GM23338 (cell line): ENCODE results near the gene CHRDL1. TPM values are rescaled to one million over a fixed set of nuclear protein-coding genes. Genes with fewer than 3 reads are reported as not detected.

Experiments used
- ATAC-seq: fragments of 200-7000 bp; cut with Tn5 transposase; 3 replicates; pipeline ENCODE4 v1.9.1; 2020
- DNase-seq: peaks from one replicate; pipeline ENCODE4 v3.0.0-alpha.2; 2015; ENCODE audit warnings: low spot score
- H2AFZ ChIP-seq: fragments of 200-600 bp; sonication (generic); 2 replicates; pipeline ENCODE4 v1.8.0; 2016; ENCODE audit warnings: antibody characterized with exemption, mild to moderate bottlenecking, moderate library complexity
- H3F3A ChIP-seq: fragments of 200-600 bp; sonication (generic); replicated peaks from 2 replicates; pipeline ENCODE4 v1.8.0; 2017; ENCODE audit warnings: antibody characterized with exemption, mixed run types, low read depth
- H3K27ac ChIP-seq: fragments of 200-600 bp; sonication (generic); 2 replicates; pipeline ENCODE4 v1.6.1; 2016; ENCODE audit warnings: low read depth
- H3K27me3 ChIP-seq: fragments of 200-600 bp; sonication (generic); 2 replicates; pipeline ENCODE4 v1.8.0; 2016; ENCODE audit warnings: mild to moderate bottlenecking, mixed run types, moderate library complexity; ENCODE audit not compliant: insufficient read depth
- H3K36me3 ChIP-seq: fragments of 200-600 bp; sonication (generic); 2 replicates; pipeline ENCODE4 v1.8.0; 2016; ENCODE audit warnings: mild to moderate bottlenecking; ENCODE audit not compliant: insufficient read depth
- H3K4me1 ChIP-seq: fragments of 200-600 bp; sonication (generic); 2 replicates; pipeline ENCODE4 v1.8.0; 2016; ENCODE audit warnings: mild to moderate bottlenecking, moderate library complexity; ENCODE audit not compliant: insufficient read depth
- H3K4me2 ChIP-seq: fragments of 200-600 bp; sonication (generic); 2 replicates; pipeline ENCODE4 v1.7.1; 2017; ENCODE audit warnings: mixed run types
- H3K4me3 ChIP-seq: fragments of 200-600 bp; sonication (generic); 2 replicates; pipeline ENCODE4 v1.6.1; 2016; ENCODE audit warnings: mixed run types
- H3K79me2 ChIP-seq: fragments of 200-600 bp; sonication (generic); replicated peaks from 2 replicates; pipeline ENCODE4 v1.8.0; 2017; ENCODE audit warnings: mild to moderate bottlenecking; ENCODE audit not compliant: insufficient read depth
- H3K9me2 ChIP-seq: fragments of 200-600 bp; sonication (generic); 2 replicates; pipeline ENCODE4 v1.8.0; 2017; ENCODE audit not compliant: insufficient read depth
- H4K20me1 ChIP-seq: fragments of 200-600 bp; sonication (generic); replicated peaks from 2 replicates; pipeline ENCODE4 v1.8.0; 2017; ENCODE audit warnings: mild to moderate bottlenecking; ENCODE audit not compliant: insufficient read depth
- H3K27ac Mint-ChIP-seq: 2 replicates; pipeline ENCODE4 v1.8.0; 2020; ENCODE audit warnings: inconsistent platforms, mild to moderate bottlenecking, moderate library complexity, mixed read lengths
- H3K27me3 Mint-ChIP-seq: 3 replicates; pipeline ENCODE4 v1.8.0; 2022; ENCODE audit warnings: low read depth, mild to moderate bottlenecking, moderate library complexity, mixed read lengths, inconsistent platforms; ENCODE audit not compliant: insufficient read depth, poor library complexity
- H3K36me3 Mint-ChIP-seq: 3 replicates; pipeline ENCODE4 v1.8.0; 2021; ENCODE audit warnings: low read depth, mild to moderate bottlenecking, inconsistent platforms, moderate library complexity, mixed read lengths
- H3K4me1 Mint-ChIP-seq: 3 replicates; pipeline ENCODE4 v1.8.0; 2020; ENCODE audit warnings: mild to moderate bottlenecking, inconsistent platforms, mixed read lengths
- H3K4me3 Mint-ChIP-seq: 3 replicates; pipeline ENCODE4 v1.8.0; 2021; ENCODE audit warnings: moderate library complexity, mild to moderate bottlenecking, inconsistent platforms, mixed read lengths
- H3K9me3 Mint-ChIP-seq: 3 replicates; pipeline ENCODE4 v1.8.0; 2020; ENCODE audit warnings: moderate library complexity, mild to moderate bottlenecking, inconsistent platforms, mixed read lengths
- CREB1 ChIP-seq: fragments of 250-450 bp; sonication (Bioruptor Pico); IDR thresholded peaks from 2 replicates; pipeline ENCODE4 v1.5.0; 2020; ENCODE audit warnings: low read depth, mild to moderate bottlenecking, moderate library complexity
- EZH2 ChIP-seq: fragments of 200-600 bp; sonication (generic); IDR thresholded peaks from one replicate; pipeline ENCODE4 v1.8.0; 2017; ENCODE audit warnings: antibody characterized with exemption, mild to moderate bottlenecking, low read depth; ENCODE audit not compliant: unreplicated experiment
- EZH2phosphoT487 ChIP-seq: fragments of 200-600 bp; sonication (generic); IDR thresholded peaks from one replicate; pipeline ENCODE4 v1.8.1; 2018; ENCODE audit warnings: antibody characterized with exemption; ENCODE audit not compliant: unreplicated experiment
- JUNB ChIP-seq: IDR thresholded peaks from one replicate; pipeline ENCODE4 v1.6.1; 2016; ENCODE audit warnings: antibody characterized with exemption; ENCODE audit not compliant: unreplicated experiment
- NANOG ChIP-seq: IDR thresholded peaks from 2 replicates; pipeline ENCODE4 v1.6.1; 2016; ENCODE audit warnings: antibody characterized with exemption, borderline replicate concordance
- POLR2AphosphoS5 ChIP-seq: IDR thresholded peaks from 2 replicates; pipeline ENCODE4 v1.6.1; 2016; ENCODE audit warnings: antibody characterized with exemption, low read depth
- STAT1 ChIP-seq: IDR thresholded peaks from one replicate; pipeline ENCODE4 v1.6.1; 2016; ENCODE audit warnings: antibody characterized with exemption; ENCODE audit not compliant: unreplicated experiment
- ZNF114 ChIP-seq: fragments of 250-450 bp; sonication (Bioruptor Pico); IDR thresholded peaks from 2 replicates; pipeline ENCODE4 v1.5.0; 2020; ENCODE audit warnings: mild to moderate bottlenecking, moderate library complexity
- ZNF331 ChIP-seq: fragments of 250-450 bp; sonication (Bioruptor Pico); IDR thresholded peaks from 2 replicates; pipeline ENCODE4 v1.5.0; 2020; ENCODE audit warnings: low read depth, mild to moderate bottlenecking, moderate library complexity
- polyA plus RNA-seq: library from polyadenylated mRNA; unstranded; fragments of >200 nt; fragmentation: Nextera tagmentation; extraction: Ambion mirVana; gene quantifications from 2 replicates; pipeline ENCODE4 v1.2.1, GENCODE V29; 2016
- total RNA-seq: library from RNA; depleted of rRNA; stranded (reverse); fragments of >200 nt; shearing (Covaris generic); gene quantifications from 2 replicates; pipeline ENCODE4 v1.2.3, GENCODE V29; 2014
- TF ChIP-seq, protein P1 (sequence below): IDR thresholded peaks from one replicate; pipeline ENCODE4 v1.6.1; 2018; ENCODE audit warnings: antibody characterized with exemption; ENCODE audit not compliant: unreplicated experiment
- TF ChIP-seq, protein P2 (sequence below): IDR thresholded peaks from 2 replicates; pipeline ENCODE4 v1.6.1; 2016; ENCODE audit warnings: antibody characterized with exemption
- TF ChIP-seq, protein P3 (sequence below): fragments of 250-450 bp; sonication (Bioruptor Pico); IDR thresholded peaks from 2 replicates; pipeline ENCODE4 v1.5.0; 2020; ENCODE audit warnings: mild to moderate bottlenecking, moderate library complexity

Gene CHRDL1
- total and polyA plus RNA-seq, 2 experiments from 2014 or later, result 3.6 to 9.8 TPM

DNA sequence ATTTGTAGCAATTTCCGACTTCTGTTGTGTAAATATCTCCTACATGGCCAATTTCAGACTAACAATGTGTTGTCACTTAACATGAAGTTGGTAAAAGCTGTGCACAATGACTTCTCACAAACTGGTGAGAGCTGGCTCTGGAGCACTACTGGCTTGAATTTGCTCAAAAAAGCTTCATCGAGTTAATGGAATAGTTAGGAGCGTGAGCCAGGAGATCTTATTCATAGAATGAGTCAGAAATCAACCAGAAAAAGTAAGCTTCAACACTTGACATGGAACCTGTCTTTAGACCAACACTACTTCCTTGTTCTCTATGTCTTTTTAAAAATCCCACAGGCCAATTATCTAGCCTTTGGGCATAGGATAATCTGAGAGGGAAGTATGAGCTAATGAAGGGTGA lies 7.9 kb upstream of the CHRDL1 start:
- Histone ChIP-seq H2AFZ (no peak overlapping the region), H3K27ac (no peak overlapping the region), H3K4me3 (no peak overlapping the region), H3K4me2 (no peak overlapping the region), H3K4me1 (no peaks in the 10 kb centered on the region), H3K36me3 (no peaks in the 10 kb centered on the region), H3K27me3 (no peaks in the 10 kb centered on the region), H3F3A (no peaks in the 10 kb centered on the region), H3K9me2 (no peaks in the 10 kb centered on the region), H4K20me1 (no peaks in the 10 kb centered on the region), H3K79me2 (no peaks in the 10 kb centered on the region)
- Mint-ChIP-seq H3K36me3 (no peaks in the 10 kb centered on the region), H3K4me1 (no peaks in the 10 kb centered on the region), H3K9me3 (no peaks in the 10 kb centered on the region), H3K27ac (no peak overlapping the region), H3K27me3 (peaks cover 2% of the 10 kb centered on the region), H3K4me3 (no peak overlapping the region)
- TF ChIP-seq, protein P1, sequence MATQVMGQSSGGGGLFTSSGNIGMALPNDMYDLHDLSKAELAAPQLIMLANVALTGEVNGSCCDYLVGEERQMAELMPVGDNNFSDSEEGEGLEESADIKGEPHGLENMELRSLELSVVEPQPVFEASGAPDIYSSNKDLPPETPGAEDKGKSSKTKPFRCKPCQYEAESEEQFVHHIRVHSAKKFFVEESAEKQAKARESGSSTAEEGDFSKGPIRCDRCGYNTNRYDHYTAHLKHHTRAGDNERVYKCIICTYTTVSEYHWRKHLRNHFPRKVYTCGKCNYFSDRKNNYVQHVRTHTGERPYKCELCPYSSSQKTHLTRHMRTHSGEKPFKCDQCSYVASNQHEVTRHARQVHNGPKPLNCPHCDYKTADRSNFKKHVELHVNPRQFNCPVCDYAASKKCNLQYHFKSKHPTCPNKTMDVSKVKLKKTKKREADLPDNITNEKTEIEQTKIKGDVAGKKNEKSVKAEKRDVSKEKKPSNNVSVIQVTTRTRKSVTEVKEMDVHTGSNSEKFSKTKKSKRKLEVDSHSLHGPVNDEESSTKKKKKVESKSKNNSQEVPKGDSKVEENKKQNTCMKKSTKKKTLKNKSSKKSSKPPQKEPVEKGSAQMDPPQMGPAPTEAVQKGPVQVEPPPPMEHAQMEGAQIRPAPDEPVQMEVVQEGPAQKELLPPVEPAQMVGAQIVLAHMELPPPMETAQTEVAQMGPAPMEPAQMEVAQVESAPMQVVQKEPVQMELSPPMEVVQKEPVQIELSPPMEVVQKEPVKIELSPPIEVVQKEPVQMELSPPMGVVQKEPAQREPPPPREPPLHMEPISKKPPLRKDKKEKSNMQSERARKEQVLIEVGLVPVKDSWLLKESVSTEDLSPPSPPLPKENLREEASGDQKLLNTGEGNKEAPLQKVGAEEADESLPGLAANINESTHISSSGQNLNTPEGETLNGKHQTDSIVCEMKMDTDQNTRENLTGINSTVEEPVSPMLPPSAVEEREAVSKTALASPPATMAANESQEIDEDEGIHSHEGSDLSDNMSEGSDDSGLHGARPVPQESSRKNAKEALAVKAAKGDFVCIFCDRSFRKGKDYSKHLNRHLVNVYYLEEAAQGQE, result no peak
- TF ChIP-seq POLR2AphosphoS5, result no peak
- no peak for TF ChIP-seq NANOG
- no peak for TF ChIP-seq EZH2
- ATAC-seq (no peak), DNase-seq (no peak)

DNA sequence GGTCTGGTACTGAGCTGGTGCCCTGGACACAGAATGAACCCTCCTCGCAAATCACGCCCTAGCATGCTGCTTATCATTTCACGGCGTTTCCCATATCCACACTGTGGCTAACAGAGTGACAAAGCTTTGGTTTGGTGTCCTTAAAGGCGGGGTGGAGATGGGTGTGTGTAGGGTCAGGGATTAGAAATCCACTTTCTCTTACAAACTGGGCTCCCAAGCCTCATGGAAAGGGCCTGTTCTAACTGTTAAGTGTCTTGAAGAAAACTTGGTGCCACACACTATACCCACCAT lies 735 bp upstream of the CHRDL1 start:
- no peaks in the 10 kb centered on the region for H3K36me3 ChIP-seq
- Mint-ChIP-seq H3K27ac (peak overlapping the region; percentile 74; the same call in 1 of the 2 replicates), H3K27me3 (no peaks in the 10 kb centered on the region), H3K36me3 (no peaks in the 10 kb centered on the region), H3K9me3 (no peaks in the 10 kb centered on the region), H3K4me1 (peaks cover 7% of the 10 kb centered on the region; the same call in 1 of the 3 replicates), H3K4me3 (peak overlapping the region; percentile 84)
- H3K27ac ChIP-seq, result no peak overlapping the region
- no peaks in the 10 kb centered on the region for H3K27me3 ChIP-seq
- peak overlapping the region; percentile 96 for H2AFZ ChIP-seq
- H3F3A ChIP-seq, result no peaks in the 10 kb centered on the region
- H3K4me3 ChIP-seq, result peak overlapping the region; percentile 60
- no peaks in the 10 kb centered on the region for H3K9me2 ChIP-seq
- H3K4me2 ChIP-seq, result peak overlapping the region; percentile 77
- H3K79me2 ChIP-seq, result no peaks in the 10 kb centered on the region
- ATAC-seq (no peak), DNase-seq (no peak)
- H4K20me1 ChIP-seq, result no peaks in the 10 kb centered on the region
- peaks cover 4% of the 10 kb centered on the region; the same call in 1 of the 2 replicates for H3K4me1 ChIP-seq
- TF ChIP-seq ZNF114 (CRISPR knock-in tag), result no peak
- TF ChIP-seq POLR2AphosphoS5, result no peak
- no peak for TF ChIP-seq EZH2
- TF ChIP-seq EZH2phosphoT487, result no peak
- no peak for TF ChIP-seq NANOG
- TF ChIP-seq ZNF331 (CRISPR knock-in tag), result no peak
- no peak for TF ChIP-seq JUNB
- TF ChIP-seq, protein P2, sequence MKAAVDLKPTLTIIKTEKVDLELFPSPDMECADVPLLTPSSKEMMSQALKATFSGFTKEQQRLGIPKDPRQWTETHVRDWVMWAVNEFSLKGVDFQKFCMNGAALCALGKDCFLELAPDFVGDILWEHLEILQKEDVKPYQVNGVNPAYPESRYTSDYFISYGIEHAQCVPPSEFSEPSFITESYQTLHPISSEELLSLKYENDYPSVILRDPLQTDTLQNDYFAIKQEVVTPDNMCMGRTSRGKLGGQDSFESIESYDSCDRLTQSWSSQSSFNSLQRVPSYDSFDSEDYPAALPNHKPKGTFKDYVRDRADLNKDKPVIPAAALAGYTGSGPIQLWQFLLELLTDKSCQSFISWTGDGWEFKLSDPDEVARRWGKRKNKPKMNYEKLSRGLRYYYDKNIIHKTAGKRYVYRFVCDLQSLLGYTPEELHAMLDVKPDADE, result no peak
- TF ChIP-seq CREB1, result no peak
- TF ChIP-seq STAT1, result no peak
- TF ChIP-seq, protein P3, sequence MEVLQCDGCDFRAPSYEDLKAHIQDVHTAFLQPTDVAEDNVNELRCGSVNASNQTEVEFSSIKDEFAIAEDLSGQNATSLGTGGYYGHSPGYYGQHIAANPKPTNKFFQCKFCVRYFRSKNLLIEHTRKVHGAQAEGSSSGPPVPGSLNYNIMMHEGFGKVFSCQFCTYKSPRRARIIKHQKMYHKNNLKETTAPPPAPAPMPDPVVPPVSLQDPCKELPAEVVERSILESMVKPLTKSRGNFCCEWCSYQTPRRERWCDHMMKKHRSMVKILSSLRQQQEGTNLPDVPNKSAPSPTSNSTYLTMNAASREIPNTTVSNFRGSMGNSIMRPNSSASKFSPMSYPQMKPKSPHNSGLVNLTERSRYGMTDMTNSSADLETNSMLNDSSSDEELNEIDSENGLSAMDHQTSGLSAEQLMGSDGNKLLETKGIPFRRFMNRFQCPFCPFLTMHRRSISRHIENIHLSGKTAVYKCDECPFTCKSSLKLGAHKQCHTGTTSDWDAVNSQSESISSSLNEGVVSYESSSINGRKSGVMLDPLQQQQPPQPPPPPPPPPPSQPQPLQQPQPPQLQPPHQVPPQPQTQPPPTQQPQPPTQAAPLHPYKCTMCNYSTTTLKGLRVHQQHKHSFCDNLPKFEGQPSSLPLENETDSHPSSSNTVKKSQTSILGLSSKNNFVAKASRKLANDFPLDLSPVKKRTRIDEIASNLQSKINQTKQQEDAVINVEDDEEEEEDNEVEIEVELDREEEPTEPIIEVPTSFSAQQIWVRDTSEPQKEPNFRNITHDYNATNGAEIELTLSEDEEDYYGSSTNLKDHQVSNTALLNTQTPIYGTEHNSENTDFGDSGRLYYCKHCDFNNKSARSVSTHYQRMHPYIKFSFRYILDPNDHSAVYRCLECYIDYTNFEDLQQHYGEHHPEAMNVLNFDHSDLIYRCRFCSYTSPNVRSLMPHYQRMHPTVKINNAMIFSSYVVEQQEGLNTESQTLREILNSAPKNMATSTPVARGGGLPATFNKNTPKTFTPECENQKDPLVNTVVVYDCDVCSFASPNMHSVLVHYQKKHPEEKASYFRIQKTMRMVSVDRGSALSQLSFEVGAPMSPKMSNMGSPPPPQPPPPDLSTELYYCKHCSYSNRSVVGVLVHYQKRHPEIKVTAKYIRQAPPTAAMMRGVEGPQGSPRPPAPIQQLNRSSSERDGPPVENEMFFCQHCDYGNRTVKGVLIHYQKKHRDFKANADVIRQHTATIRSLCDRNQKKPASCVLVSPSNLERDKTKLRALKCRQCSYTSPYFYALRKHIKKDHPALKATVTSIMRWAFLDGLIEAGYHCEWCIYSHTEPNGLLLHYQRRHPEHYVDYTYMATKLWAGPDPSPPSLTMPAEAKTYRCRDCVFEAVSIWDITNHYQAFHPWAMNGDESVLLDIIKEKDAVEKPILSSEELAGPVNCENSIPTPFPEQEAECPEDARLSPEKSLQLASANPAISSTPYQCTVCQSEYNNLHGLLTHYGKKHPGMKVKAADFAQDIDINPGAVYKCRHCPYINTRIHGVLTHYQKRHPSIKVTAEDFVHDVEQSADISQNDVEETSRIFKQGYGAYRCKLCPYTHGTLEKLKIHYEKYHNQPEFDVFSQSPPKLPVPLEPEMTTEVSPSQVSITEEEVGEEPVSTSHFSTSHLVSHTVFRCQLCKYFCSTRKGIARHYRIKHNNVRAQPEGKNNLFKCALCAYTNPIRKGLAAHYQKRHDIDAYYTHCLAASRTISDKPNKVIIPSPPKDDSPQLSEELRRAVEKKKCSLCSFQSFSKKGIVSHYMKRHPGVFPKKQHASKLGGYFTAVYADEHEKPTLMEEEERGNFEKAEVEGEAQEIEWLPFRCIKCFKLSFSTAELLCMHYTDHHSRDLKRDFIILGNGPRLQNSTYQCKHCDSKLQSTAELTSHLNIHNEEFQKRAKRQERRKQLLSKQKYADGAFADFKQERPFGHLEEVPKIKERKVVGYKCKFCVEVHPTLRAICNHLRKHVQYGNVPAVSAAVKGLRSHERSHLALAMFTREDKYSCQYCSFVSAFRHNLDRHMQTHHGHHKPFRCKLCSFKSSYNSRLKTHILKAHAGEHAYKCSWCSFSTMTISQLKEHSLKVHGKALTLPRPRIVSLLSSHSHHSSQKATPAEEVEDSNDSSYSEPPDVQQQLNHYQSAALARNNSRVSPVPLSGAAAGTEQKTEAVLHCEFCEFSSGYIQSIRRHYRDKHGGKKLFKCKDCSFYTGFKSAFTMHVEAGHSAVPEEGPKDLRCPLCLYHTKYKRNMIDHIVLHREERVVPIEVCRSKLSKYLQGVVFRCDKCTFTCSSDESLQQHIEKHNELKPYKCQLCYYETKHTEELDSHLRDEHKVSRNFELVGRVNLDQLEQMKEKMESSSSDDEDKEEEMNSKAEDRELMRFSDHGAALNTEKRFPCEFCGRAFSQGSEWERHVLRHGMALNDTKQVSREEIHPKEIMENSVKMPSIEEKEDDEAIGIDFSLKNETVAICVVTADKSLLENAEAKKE (CRISPR knock-in tag), result no peak
